ENCODE data around the gene MAPK8IP1. TPM values are rescaled to one million over a fixed set of nuclear protein-coding genes. Genes with fewer than 3 reads are reported as not detected.

Gene MAPK8IP1
- total and polyA plus RNA-seq, 4 donors, result 0.78 to 2.7 (median 1.4) TPM

DNA sequence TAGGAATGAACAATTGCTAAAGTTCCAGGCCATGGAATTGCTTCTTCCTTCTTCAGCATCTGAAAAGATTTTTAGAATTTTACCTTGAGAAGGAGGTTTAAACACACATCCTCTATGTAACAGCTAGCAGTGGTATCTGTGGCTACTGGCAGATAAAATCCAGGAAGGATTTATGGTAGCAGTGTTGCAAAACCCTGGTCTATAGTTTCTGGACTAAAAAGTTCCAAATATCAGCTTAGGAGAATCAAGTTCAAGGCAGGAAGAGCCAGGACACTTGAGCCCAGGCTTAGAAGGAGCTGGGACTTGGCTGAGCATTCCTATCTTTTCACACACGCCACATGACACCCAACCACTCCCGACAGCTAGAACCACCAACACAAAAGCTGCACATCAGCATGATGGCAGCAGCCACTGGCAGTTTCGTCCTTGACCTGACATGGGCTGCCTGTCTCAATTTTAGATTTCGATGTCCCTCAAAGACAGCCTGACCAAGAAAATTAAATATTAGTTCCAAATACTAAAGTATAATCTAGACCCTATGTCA, 51.1 kb downstream of the MAPK8IP1 start:
- Histone ChIP-seq H3K36me3 (ENCODE audit: control insufficient read depth in 4 of 4, insufficient read depth in 3 of 4, low read depth in 1 of 4, low read length in 3 of 4) (peaks cover 2 to 16% (median 5%) of the 10 kb centered on the region in 4 donors), H3K4me1 (ENCODE audit: control insufficient read depth in 4 of 4, insufficient read depth in 4 of 4, low read length in 3 of 4) (peaks cover 10 to 23% (median 21%) of the 10 kb centered on the region in 4 donors), H3K27ac (ENCODE audit: low read depth in 1 of 2, low read length in 2 of 2) (no peak overlapping the region), H3K9me3 (ENCODE audit: control insufficient read depth in 4 of 4, low read length in 3 of 4) (no peaks in the 10 kb centered on the region), H3K9ac (ENCODE audit: low read depth in 1 of 2, low read length in 2 of 2) (no peak overlapping the region), H3K27me3 (ENCODE audit: control insufficient read depth in 4 of 4, insufficient read depth in 4 of 4, low read length in 3 of 4) (no peaks in the 10 kb centered on the region), H3K4me3 (ENCODE audit: low read depth in 1 of 3, low read length in 3 of 3) (no peak overlapping the region)
- WGBS, result 97% methylated on average over 4 of the region's 4 CpGs
- no peak for TF ChIP-seq RAD21 (IDR thresholded peaks at IDR 0.05)
- no peak for TF ChIP-seq RXRA (IDR thresholded peaks at IDR 0.05)
- no peak for TF ChIP-seq JUND (IDR thresholded peaks at IDR 0.05)
- TF ChIP-seq HNF4A (conservative IDR thresholded peaks at IDR 0.05), result no peak
- no peak for TF ChIP-seq MAX (IDR thresholded peaks at IDR 0.05)
- no peak for TF ChIP-seq GABPA (IDR thresholded peaks at IDR 0.05 in 1 of 2, conservative IDR thresholded peaks at IDR 0.05 in 1 of 2)
- no peak for TF ChIP-seq HNF4G (IDR thresholded peaks at IDR 0.05)
- TF ChIP-seq CTCF (IDR thresholded peaks at IDR 0.05; ENCODE audit: low read depth, low read length, missing input control), result no peak
- TF ChIP-seq FOXA1 (IDR thresholded peaks at IDR 0.05), result no peak
- TF ChIP-seq ATF3 (IDR thresholded peaks at IDR 0.05), result no peak
- no peak for DNase-seq (ENCODE audit: low spot score)

DNA sequence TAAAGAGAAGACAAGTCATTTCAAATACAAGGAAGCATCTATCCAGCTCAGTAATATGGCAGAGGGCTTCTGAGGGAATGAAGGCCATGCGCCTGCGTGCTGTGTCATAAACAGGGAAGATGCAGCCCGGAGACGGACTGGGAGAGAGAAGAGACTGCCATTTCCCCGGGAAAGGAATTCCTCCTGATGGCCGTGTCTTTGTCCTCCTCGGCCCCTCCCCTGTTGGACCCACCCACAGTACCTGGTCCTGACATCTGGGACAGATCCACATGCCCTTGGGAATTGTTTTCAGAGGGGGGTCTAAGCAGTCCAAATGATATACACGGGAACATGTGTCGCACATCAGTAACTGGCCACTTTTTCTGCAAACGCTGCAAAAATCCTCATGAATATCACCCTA, 52.5 kb downstream of the MAPK8IP1 start:
- H3K27me3 ChIP-seq (ENCODE audit: control insufficient read depth in 4 of 4, insufficient read depth in 4 of 4, low read length in 3 of 4), result no peaks in the 10 kb centered on the region
- H3K9me3 ChIP-seq (ENCODE audit: control insufficient read depth in 4 of 4, low read length in 3 of 4), result no peaks in the 10 kb centered on the region
- no peak for DNase-seq (ENCODE audit: low spot score)
- TF ChIP-seq MAX (IDR thresholded peaks at IDR 0.05), result no peak
- no peak for TF ChIP-seq EGR1 (IDR thresholded peaks at IDR 0.05; ENCODE audit: low read depth in 2 of 2)
- no peak for TF ChIP-seq HNF4A (conservative IDR thresholded peaks at IDR 0.05)
- no peak for TF ChIP-seq RAD21 (IDR thresholded peaks at IDR 0.05)
- TF ChIP-seq CTCF (IDR thresholded peaks at IDR 0.05; ENCODE audit: low read depth, low read length, missing input control), result no peak
- TF ChIP-seq HNF4G (IDR thresholded peaks at IDR 0.05), result no peak
- TF ChIP-seq, protein P1, sequence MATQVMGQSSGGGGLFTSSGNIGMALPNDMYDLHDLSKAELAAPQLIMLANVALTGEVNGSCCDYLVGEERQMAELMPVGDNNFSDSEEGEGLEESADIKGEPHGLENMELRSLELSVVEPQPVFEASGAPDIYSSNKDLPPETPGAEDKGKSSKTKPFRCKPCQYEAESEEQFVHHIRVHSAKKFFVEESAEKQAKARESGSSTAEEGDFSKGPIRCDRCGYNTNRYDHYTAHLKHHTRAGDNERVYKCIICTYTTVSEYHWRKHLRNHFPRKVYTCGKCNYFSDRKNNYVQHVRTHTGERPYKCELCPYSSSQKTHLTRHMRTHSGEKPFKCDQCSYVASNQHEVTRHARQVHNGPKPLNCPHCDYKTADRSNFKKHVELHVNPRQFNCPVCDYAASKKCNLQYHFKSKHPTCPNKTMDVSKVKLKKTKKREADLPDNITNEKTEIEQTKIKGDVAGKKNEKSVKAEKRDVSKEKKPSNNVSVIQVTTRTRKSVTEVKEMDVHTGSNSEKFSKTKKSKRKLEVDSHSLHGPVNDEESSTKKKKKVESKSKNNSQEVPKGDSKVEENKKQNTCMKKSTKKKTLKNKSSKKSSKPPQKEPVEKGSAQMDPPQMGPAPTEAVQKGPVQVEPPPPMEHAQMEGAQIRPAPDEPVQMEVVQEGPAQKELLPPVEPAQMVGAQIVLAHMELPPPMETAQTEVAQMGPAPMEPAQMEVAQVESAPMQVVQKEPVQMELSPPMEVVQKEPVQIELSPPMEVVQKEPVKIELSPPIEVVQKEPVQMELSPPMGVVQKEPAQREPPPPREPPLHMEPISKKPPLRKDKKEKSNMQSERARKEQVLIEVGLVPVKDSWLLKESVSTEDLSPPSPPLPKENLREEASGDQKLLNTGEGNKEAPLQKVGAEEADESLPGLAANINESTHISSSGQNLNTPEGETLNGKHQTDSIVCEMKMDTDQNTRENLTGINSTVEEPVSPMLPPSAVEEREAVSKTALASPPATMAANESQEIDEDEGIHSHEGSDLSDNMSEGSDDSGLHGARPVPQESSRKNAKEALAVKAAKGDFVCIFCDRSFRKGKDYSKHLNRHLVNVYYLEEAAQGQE (IDR thresholded peaks at IDR 0.05), result no peak
- no peak for TF ChIP-seq TAF1 (conservative IDR thresholded peaks at IDR 0.05)
- no peak for TF ChIP-seq FOXA2 (IDR thresholded peaks at IDR 0.05)
- TF ChIP-seq FOXA1 (IDR thresholded peaks at IDR 0.05), result no peak
- no peak for TF ChIP-seq SP1 (IDR thresholded peaks at IDR 0.05)
- no peak for TF ChIP-seq GABPA (IDR thresholded peaks at IDR 0.05 in 1 of 2, conservative IDR thresholded peaks at IDR 0.05 in 1 of 2)
- no peak for TF ChIP-seq YY1 (IDR thresholded peaks at IDR 0.05)
- TF ChIP-seq, protein P2, sequence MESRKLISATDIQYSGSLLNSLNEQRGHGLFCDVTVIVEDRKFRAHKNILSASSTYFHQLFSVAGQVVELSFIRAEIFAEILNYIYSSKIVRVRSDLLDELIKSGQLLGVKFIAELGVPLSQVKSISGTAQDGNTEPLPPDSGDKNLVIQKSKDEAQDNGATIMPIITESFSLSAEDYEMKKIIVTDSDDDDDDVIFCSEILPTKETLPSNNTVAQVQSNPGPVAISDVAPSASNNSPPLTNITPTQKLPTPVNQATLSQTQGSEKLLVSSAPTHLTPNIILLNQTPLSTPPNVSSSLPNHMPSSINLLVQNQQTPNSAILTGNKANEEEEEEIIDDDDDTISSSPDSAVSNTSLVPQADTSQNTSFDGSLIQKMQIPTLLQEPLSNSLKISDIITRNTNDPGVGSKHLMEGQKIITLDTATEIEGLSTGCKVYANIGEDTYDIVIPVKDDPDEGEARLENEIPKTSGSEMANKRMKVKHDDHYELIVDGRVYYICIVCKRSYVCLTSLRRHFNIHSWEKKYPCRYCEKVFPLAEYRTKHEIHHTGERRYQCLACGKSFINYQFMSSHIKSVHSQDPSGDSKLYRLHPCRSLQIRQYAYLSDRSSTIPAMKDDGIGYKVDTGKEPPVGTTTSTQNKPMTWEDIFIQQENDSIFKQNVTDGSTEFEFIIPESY (IDR thresholded peaks at IDR 0.05), result no peak
- no peak for TF ChIP-seq ATF3 (IDR thresholded peaks at IDR 0.05)
- no peak for TF ChIP-seq RXRA (IDR thresholded peaks at IDR 0.05)
- no peak for TF ChIP-seq JUND (IDR thresholded peaks at IDR 0.05)
- TF ChIP-seq NR2F2 (IDR thresholded peaks at IDR 0.05), result no peak
- H3K4me3 ChIP-seq (ENCODE audit: low read depth in 1 of 3, low read length in 3 of 3), result no peak overlapping the region
- no peak overlapping the region for H3K27ac ChIP-seq (ENCODE audit: low read depth in 1 of 2, low read length in 2 of 2)
- H3K4me1 ChIP-seq (ENCODE audit: control insufficient read depth in 4 of 4, insufficient read depth in 4 of 4, low read length in 3 of 4), result peaks cover 10 to 33% (median 27%) of the 10 kb centered on the region in 4 donors
- H3K9ac ChIP-seq (ENCODE audit: low read depth in 1 of 2, low read length in 2 of 2), result no peak overlapping the region
- peaks cover 2 to 17% (median 5%) of the 10 kb centered on the region in 4 donors for H3K36me3 ChIP-seq (ENCODE audit: control insufficient read depth in 4 of 4, insufficient read depth in 3 of 4, low read depth in 1 of 4, low read length in 3 of 4)
- WGBS, result 97% methylated on average over 10 of the region's 10 CpGs
